Mucosa of descending colon (tissue), 3 donors: ENCODE measurements around the gene UCMA. TPM values are rescaled to one million over a fixed set of nuclear protein-coding genes. Genes with fewer than 3 reads are reported as not detected.
"Not testable (repeated sequence)": the region's sequence is repeated elsewhere in the genome, so short reads cannot be mapped to it uniquely, and the experiment has no call there.

Source experiments
- ATAC-seq: fragments of 200-7000 bp; cut with Tn5 transposase; one replicate; pipeline ENCODE4 v1.9.1; 2020; ENCODE audit warnings: mild to moderate bottlenecking, moderate library complexity
- DNase-seq, 3 donors: peaks; one replicate each; pipeline ENCODE4 v3.0.0-alpha.2; 2020
- H3K36me3 ChIP-seq: fragments of 200-600 bp; one replicate; pipeline ENCODE4 v1.8.0; 2021; ENCODE audit warnings: low read depth, mild to moderate bottlenecking
- H3K4me1 ChIP-seq: fragments of 200-600 bp; one replicate; pipeline ENCODE4 v1.8.0; 2021; ENCODE audit warnings: low read depth, mild to moderate bottlenecking
- H3K4me3 ChIP-seq: fragments of 200-600 bp; one replicate; pipeline ENCODE4 v1.8.0; 2021; ENCODE audit warnings: mild to moderate bottlenecking
- H3K9me3 ChIP-seq: fragments of 200-600 bp; one replicate; pipeline ENCODE4 v1.8.0; 2021; ENCODE audit warnings: mild to moderate bottlenecking
- intact Hi-C, 2 donors: fragments of 100-400 bp; cut with DNase I in 1 of 2; cut with micrococcal nuclease in 1 of 2; formaldehyde crosslinking; loops; one replicate each; pipeline versions ENCODE4 v1.11.0 to v1.11.1; 2022; cut with DNase I, micrococcal nuclease
- total RNA-seq, 3 donors: library from RNA; stranded (reverse); fragmentation: NEBNext Ultra II Directional in 2 of 3; extraction: Animal tissue kit (Norgen Biotek cat#: 25700) in 2 of 3; gene quantifications; one replicate each; pipeline versions ENCODE4 v1.2.1 to v1.2.4, GENCODE V29; 2021 to 2023
- TF ChIP-seq, protein P1 (sequence below): fragments of 200-600 bp; IDR thresholded peaks from one replicate; pipeline ENCODE4 v1.8.0; 2022; ENCODE audit warnings: antibody characterized with exemption, mild to moderate bottlenecking
- donor health status: DM: no; HTN: no; CAD: no; lungs with moderate emphysema.
- donor health status: DM: no; HTN: no; CAD: no.
- donor health status: DM: no; HTN: yes; CAD: no.

The UCMA gene
- total RNA-seq, 3 donors from 2014 or later = not detected

DNA sequence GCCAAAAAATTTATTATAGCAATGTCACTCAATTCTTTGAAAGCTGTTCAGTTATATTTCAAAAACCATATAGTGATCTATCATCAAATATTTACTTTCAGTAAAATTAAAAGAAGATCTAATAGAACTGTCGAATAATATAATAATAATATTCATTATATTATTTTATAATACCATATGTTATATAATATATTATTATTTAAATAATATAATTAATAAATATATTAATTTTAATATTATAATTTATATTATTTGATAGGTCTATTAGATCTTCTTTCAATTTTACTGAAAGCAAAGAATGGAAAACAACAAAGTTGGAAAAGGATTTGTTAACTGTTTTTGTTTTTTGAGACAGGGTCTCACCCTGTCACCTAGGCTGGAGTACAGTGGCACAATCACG, 22.5 kb upstream of the UCMA start:
- no peak overlapping the region for H3K4me3 ChIP-seq
- DNase-seq (no peak), ATAC-seq (no peak)
- TF ChIP-seq, protein P1, sequence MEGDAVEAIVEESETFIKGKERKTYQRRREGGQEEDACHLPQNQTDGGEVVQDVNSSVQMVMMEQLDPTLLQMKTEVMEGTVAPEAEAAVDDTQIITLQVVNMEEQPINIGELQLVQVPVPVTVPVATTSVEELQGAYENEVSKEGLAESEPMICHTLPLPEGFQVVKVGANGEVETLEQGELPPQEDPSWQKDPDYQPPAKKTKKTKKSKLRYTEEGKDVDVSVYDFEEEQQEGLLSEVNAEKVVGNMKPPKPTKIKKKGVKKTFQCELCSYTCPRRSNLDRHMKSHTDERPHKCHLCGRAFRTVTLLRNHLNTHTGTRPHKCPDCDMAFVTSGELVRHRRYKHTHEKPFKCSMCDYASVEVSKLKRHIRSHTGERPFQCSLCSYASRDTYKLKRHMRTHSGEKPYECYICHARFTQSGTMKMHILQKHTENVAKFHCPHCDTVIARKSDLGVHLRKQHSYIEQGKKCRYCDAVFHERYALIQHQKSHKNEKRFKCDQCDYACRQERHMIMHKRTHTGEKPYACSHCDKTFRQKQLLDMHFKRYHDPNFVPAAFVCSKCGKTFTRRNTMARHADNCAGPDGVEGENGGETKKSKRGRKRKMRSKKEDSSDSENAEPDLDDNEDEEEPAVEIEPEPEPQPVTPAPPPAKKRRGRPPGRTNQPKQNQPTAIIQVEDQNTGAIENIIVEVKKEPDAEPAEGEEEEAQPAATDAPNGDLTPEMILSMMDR = no peak
- H3K36me3 ChIP-seq = no peaks in the 10 kb centered on the region
- intact Hi-C loops = no loop called here
- H3K4me1 ChIP-seq = no peaks in the 10 kb centered on the region
- no peaks in the 10 kb centered on the region for H3K9me3 ChIP-seq

DNA sequence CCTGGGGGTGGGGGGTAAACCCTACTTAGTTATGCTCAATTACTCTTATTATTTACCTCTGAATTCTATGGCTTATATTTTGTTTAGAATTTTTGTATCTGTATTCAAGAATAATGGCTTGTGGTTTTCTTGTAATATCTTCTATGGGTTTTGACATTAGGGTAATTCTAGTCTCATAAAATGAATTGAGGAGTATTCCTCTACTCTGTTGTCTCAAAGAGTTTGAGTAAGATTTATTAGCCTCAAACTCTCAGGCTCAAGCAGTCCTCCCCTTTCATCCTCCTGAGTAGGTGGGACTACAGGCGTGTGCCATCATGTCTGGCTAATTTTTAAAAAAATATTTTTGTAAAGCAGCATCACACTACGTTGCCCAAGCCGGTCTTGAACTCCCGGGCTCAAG, 19.6 kb upstream of the UCMA start:
- DNase-seq = no peak
- TF ChIP-seq, protein P1 = no peak
- Histone ChIP-seq H3K36me3 (no peaks in the 10 kb centered on the region), H3K9me3 (no peaks in the 10 kb centered on the region), H3K4me1 (no peaks in the 10 kb centered on the region), H3K4me3 (no peak overlapping the region)
- ATAC-seq = no peak
- intact Hi-C loops = no loop called here

DNA sequence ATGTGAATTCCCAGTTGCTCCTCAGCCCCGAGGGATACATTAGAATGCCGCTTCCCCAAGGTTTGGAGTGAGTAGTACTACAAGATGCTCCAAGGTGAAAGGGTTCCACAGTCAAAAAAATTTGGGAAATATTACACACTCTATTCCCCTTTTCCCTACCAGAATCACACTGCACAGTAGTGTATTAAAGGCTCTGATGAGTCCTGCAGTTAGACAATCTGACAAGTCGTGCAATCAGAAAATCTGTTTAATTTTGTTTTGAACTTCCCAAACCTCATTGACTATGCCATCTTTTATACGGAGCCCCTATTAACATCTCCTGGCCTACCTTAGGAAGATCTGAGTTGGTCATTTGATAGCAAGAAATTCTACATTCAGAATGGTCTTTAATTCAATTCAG, 13.6 kb upstream of the UCMA start:
- no peaks in the 10 kb centered on the region for H3K9me3 ChIP-seq
- H3K4me1 ChIP-seq = no peaks in the 10 kb centered on the region
- ATAC-seq = no peak
- H3K36me3 ChIP-seq = no peaks in the 10 kb centered on the region
- intact Hi-C loops = no loop called here
- DNase-seq = no peak
- TF ChIP-seq, protein P1 = no peak
- H3K4me3 ChIP-seq = no peak overlapping the region

DNA sequence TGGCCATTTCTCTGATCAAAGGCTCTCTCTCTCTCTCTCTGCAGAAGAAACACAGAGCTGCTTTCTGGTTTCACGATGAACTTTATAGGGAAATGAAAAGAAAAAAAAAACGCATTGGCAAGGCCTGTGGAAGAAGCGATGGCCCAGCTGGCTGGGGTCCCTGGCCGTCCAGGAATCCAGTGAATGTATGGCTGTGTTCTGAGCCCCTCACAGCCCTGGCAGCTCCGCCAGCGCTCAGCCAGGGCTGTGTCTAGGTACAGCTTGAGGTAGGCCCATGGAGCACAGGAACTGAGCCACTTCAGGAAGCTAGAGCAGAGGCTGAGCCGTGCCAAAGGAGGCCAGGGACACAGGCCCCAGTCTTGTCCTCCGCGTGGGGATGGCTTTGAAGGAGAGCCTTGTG, 13.1 kb upstream of the UCMA start:
- intact Hi-C loops = no loop called here

DNA sequence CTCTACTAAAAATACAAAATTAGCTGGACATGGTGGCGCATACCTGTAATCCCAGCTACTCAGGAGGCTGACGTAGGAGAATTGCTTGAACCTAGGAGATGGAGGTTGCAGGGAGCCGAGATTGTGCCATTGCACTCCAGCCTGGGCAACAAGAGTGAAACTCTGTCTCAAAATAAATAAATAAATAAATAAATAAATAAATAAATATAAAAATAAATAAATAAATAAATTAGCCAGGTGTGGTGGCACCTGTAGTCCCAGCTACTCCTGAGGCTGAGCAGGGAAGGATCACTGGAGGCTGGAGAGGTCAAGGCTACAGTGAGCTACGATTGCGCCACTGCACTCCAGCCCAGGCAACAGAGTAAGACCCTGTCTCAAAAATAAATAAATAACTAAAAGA, 8.1 kb upstream of the UCMA start:
- H3K4me1 ChIP-seq, H3K36me3 ChIP-seq, intact Hi-C loops, DNase-seq, H3K4me3 ChIP-seq, H3K9me3 ChIP-seq, ATAC-seq: not testable (repeated sequence)

More for the DNA sequence above, 13.1 kb upstream of the UCMA start:
- Histone ChIP-seq H3K9me3 (no peaks in the 10 kb centered on the region), H3K36me3 (no peaks in the 10 kb centered on the region), H3K4me3 (no peak overlapping the region), H3K4me1 (no peaks in the 10 kb centered on the region)
- ATAC-seq = no peak
- DNase-seq = no peak
- TF ChIP-seq, protein P1 = no peak

DNA sequence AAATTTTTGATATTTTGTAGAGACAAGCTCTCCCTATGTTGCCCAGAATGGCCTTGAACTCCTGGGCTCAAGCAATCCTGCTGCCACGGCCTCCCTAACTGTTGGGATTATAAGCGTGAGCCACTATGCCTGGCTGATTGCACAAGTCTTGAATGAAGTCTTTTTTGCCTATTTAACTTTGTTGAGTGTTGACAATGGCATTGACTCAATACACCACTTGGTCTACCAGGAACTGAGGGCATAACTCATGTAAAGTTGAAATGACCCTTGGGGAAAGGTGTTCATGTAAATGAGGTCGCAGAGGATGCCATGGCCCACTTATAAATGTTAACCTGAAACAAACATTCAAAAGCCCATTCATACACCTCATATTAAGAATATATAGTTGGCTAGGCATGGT, 7.4 kb upstream of the UCMA start:
- no peak for DNase-seq
- no peaks in the 10 kb centered on the region for H3K4me1 ChIP-seq
- H3K9me3 ChIP-seq = no peaks in the 10 kb centered on the region
- intact Hi-C loops = no loop called here
- H3K36me3 ChIP-seq = no peaks in the 10 kb centered on the region
- no peak overlapping the region for H3K4me3 ChIP-seq
- ATAC-seq = no peak
- TF ChIP-seq, protein P1 = no peak
